ENCODE data around the gene FAM50B. TPM values are rescaled to one million over a fixed set of nuclear protein-coding genes. Genes with fewer than 3 reads are reported as not detected.
A peak's percentile ranks its signal among the peaks of the same experiment; 100 is the strongest.

FAM50B gene
- total RNA-seq, 1 experiment from 2014 or later, result 1.0 TPM

DNA sequence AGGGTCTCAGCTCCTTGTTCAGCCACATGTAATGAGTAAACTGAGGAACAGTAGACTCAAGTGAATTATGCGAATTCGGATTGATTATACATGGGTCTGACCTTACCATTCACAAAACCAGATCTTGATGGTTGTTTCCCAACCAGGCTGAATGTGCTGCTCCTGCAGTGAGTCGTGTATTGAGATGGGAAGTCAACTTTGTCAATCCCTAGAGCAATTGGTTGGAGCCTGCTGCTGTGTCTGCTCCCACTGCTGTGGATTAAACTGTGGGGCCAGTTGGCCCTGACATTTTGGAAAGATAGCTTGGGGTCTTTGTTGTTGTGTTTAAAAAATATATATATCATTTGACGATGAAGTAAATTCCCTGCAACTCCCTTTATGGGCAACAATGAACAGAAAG lies 23.9 kb downstream of the FAM50B start:
- DNase-seq (ENCODE audit: low read depth), result no peak

DNA sequence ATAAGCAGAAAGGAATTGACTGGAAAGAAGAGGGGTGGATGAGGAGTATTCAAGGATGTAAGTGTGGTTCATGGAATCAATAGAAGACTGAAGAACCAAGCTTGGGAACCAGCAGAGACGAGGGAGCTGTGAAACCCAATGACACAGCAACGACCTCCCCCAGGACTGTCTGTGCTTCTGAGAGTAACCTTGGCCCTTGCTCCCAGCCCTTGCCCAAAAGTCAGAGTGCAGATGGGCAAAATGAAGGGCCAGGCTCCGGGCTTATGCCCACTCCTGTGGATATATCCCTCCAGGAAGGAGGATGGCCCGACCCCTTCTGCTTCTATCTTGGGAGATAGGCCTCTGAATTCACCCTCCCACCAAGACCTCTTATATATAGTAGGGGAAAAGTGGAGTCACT lies 24.9 kb downstream of the FAM50B start:
- no peak for DNase-seq (ENCODE audit: low read depth)

DNA sequence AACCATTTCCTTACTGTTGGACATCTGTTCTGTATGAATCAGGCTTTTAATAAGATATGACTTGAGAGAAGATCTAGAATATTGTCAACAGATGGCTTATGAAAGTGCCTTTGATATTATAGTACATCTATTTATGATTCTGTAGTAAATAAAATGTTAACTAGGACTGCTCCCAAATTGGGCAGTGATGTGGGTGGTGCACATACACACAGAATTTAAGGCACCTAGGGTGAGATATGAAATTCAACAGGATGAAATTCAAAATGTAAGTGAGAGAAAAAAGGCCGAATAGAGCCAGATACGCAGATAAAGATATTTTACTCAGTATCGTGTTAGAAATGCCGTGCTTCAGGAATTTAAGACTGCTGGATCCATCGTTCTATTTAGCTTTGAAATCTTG lies 26.3 kb downstream of the FAM50B start:
- no peak for DNase-seq (ENCODE audit: low read depth)

DNA sequence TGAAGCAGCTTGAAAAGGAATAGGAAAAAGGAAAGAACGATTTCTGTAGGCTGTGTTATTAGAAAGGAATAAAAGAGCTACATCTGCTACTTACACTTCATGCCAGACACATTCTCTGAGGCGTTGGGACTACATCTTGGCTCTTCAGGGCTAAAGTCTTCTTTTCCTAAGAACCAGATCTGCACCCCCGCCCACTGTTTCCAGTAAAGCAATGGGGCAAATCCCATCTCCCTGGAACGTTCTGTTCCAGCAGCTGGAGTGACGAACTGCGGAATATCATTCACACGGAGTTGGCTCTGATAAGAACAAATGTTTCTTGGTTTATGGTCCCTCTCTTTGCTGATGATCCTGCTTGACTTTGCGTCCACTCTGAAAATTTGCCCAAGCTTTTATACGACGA lies 26.9 kb downstream of the FAM50B start:
- DNase-seq (ENCODE audit: low read depth), result no peak

DNA sequence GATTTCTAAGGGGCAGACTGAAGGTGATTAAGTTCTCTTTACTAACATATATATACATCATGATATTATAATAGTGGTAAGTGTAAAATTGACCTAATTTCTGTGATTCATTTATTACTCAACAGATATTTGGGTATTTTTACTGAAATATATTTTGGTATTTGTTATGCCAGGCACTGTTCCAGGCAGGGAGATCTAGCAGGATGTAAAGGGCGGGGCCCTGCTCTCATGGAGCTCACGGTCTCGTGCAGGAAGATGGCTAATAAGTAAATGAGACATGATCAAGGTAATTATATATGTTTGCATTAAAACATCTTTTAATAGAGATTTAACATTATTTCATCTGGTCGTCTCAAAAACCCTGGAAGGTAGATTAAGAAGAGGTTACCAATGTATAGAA lies 27.7 kb downstream of the FAM50B start:
- DNase-seq (ENCODE audit: low read depth), result no peak

DNA sequence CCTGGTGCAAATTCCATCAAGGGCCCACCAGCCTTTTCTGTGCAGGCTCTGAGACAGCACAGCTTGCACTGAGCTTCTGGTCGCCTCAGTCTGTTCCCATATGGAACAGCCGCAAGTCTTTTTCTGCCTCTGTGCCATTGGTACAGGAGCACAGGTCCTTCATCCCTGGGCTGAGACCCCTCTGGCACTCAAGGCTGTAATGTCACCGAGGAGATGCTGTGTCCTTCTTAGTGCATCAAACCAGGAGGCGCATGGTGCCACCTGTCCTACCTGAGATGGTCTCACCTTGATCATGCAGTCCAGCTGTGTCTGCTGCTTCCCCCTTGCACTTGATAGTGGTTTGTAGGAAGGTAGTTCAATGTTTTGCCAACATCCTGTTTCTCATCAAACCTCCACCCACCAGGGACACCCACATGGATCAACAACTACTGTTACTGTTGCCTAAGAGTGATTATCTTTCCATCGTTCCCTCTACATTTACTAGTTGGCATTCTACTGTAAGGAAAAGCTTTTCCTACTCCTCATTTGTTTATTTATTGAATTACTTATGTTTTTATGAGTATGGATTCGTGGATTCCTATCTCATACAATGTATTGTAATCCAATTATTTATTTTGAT lies 29.0 kb downstream of the FAM50B start:
- no peak for DNase-seq (ENCODE audit: low read depth)

DNA sequence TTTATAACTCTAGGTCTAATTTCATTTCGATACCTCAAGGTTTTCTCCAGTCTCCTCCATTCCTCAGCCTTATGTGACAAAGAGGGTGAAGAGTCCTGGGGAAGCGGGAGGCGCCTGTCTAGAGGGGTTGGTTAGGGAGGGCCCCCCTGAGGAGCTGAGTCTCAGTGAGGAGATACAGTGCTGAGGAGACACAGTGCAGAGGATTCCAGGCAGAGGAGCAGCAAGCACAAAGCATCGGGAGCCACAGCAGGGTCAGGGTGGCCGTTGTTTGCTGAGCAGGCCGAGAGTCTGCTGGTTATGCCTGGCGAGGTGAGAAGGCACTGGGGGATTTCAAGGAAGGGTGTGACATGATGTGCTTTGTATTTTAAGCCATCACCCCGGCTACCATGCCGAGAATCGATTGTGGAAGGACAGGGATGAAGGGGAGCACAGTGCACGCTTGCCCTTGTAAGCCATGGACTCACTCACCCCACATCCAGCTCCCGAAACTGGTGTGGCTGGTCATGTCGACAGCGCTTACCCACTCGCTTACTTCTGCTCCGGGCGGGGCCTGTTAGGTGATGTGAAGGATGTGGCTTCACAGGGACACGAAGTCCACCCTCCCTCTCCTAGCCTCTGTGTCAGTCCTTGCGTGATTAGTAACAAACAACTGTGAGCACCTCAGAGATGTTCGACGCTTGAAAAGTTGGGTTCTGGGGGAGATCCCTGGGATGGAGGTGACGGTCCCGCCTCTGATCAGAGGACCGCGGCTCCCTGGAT lies 30.2 kb downstream of the FAM50B start:
- no peak for DNase-seq (ENCODE audit: low read depth)

DNA sequence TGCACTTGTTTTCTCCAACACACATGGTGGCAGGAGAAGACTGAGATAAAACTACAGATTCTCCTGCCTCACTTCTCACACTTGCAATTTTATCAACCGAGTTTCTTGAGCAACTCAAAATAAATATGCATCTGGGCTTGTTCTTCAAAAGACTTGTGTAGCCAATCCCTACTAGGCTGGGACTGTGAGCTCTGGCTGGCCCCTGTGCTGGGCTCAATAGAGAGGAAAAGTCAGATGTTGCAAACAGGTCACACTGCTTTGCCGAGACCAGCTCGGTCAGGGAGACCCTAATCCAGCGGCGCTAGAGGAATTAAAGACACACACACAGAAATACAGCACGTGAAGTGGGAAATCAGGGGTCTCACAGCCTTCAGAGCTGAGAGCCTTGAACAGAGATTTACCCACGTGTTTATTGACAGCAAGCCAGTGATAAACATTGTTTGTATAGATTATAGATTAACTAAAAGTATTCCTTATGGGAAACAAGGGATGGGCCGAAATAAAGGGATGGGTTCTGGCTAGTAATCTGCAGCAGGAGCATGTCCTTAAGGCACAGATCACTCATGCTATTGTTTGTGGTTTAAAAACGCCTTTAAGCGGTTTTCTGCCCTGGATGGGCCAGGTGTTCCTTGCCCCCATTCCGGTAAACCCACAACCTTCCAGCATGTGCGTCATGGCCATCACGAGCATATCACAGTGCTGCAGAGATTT lies 32.7 kb downstream of the FAM50B start:
- DNase-seq (ENCODE audit: low read depth), result no peak

DNA sequence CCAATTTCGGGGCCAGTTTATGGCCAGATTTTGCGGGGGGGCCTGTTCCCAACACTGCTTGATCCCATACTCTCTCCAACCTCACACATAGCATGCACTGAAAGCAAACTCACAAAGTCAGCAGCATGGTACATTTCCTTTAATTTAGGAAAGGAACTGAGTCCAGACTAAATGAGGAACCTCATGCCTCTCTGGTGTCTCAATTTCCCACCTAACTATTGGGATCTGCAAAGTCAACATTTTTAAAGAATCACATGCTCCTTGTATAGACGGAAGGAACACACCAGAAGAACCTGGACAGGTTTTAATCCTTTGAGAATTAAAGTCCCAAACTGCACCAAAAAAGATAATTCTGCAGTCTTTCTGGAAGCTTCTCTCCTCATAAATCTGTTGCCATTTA lies 33.3 kb downstream of the FAM50B start:
- DNase-seq (ENCODE audit: low read depth), result no peak

DNA sequence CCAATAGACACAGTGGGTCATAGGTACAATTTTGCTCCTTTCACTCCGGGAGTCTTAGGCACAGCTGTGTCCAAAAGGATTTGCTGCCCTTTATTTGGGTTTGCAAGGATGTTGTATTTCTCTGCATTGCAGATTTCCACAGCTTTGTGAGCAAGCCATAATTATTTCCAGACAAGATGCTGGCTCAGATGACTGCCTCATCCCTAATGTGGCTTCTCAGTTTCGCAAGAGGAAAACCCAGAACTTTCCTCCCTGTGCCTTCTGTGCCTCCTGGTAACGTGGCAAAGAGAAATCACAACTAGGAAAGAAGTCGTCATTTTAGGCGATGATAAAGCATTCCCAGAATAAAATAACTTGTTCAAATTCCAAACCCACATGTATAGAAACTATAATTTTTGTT lies 33.7 kb downstream of the FAM50B start:
- peak; percentile 11 for DNase-seq (ENCODE audit: low read depth)

DNA sequence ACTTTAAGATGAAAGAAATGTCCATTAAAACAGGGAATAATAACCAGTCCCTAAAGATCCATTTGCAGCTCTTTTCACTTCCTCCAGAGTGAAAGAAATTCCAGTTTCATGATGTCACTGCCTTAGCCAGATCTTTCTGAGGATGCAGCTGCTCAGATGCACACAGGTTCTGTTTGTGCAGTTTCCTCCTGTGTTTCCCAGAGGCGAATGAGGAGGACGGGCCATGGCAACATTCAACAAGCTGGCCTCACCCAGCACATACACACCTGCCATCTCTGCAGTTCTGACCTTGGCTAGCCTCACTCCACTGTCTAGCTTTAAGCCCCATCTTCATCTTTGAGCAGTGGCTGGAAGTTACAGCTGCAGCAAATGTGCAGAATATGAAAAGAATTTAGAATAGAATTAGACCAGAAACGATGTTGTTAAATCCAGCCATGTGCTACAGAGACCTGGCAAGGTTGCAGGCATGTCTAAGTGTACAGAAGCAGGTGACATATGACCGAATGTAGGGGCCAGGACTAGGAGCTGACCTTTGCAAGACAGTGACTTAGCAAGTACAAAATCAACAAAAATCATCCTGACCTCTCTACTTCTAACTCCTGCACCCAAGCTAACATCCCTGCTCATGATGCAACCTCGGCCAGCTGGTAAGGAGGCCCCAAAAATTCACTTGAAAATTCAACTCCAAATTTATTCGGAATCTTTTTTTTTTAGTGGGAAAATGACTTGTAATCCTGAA lies 35.0 kb downstream of the FAM50B start:
- DNase-seq (ENCODE audit: low read depth), result peak; percentile 75

DNA sequence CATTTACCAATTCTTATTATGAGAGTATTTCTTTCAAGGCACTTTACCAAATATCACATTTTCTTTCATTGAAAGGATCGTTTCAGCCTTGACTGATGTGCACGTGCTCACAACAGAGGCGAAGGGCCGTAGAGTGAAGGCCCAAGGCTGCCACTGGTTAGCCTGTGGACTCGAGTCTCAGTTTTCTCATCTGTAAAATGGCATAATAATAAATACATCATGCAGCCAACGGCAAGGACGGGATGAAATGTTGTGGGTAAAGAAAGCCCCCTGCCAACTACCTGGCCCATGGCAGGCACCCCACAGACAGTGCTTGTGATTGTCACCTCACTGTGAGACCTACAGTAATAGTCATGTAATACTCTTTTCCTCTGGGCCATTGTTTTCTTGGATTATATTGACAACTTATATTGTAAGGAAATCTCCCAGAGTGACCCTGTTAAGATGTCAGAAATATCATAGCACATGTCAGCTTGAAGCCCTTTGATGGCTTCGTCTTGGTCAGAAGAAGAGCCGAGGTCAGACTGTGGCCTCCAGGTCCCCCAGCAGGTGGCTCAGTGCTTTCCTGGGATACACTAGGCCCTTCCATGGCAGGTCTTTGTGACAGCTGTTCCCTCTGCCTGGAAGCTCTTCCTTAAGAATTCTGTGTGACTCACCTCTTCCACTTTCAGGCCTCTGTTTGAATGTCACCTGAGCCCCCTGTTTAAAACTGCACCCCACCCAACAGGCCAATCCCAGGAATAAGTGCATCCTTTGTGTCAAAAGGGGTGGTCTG lies 36.3 kb downstream of the FAM50B start:
- DNase-seq (ENCODE audit: low read depth), result peak; percentile 66

DNA sequence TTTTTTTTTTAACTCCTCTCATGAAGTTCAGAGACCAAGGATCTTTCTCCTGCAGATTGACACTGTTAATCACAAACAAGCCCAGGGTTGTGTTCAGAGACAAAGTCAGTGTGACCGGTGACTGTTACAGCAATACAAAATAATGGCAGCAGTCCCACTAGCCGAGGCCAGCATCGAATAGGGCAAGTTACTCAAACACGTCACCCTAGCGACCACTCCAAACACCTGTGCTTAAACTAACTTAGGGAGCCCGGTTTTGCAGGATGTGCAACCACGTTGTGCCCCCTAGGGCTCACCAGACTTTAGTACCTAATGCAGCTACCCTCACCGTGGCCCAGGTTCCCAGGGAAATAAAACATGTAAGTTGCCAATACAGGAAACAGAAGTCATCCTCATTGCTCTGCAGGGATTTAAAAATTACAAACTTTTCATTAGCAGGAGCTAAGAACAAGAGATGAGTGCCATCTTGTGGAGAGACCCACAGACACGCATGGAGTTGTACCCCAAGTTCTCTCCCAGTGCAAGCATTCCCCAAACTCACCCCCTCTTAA lies 38.1 kb downstream of the FAM50B start:
- DNase-seq (ENCODE audit: low read depth), result peak; percentile 48

DNA sequence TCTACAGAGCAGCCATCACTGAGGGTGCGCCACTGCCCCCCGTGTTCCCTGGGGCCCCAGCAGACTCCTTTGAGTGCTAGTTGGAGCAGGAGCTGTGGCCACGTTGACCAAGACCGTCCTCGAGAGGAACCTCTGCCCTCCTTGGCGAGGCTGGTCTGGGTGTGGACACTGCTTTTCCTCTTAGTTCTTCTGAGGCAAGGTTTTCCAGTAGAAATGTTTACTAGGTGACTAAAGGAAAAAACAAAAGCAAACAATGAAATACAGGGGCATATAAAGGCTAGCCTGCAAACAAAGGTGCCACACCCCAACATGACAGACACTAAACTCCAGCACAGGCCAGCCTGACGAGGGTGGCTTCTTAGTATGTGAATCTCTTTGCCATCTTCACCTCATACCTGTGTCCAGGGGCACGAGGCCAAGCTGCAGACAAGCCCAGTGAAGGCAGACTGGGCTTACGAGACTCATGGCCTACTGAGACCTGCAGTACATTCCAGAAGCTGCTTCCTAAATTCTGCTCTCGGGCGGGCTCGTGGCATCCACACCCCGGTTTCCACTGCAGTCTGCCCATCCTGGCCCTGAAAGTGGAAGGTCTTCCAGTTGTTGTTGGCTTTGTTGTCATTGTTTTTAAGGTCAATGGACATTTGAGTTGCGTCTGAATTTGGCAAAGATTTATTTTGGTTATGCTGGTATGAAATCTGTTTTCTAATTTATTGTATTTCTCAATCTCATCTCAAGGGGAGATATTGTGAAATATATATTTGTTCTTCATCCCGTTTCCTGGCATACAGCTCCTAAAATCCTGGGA lies 39.2 kb downstream of the FAM50B start:
- no peak for DNase-seq (ENCODE audit: low read depth)

DNA sequence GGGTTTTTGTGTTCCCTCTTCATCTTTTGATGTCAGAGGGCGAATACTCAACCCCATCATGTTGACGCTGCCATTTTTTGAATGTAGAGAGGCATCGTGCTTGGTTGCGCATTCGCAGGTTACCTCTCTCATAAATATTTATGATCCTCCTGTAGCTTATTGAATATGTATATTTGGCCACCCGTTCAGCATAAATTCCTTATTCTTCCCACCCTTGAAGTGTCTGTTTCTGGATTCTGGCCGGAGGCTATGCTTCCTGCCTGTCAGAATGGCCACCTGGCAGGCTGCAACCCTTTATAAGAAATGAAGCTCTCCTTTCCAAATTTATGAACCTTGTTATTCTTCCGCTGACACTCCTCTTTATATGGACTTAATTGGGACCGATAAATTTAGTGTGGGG lies 40.9 kb downstream of the FAM50B start:
- no peak for DNase-seq (ENCODE audit: low read depth)

DNA sequence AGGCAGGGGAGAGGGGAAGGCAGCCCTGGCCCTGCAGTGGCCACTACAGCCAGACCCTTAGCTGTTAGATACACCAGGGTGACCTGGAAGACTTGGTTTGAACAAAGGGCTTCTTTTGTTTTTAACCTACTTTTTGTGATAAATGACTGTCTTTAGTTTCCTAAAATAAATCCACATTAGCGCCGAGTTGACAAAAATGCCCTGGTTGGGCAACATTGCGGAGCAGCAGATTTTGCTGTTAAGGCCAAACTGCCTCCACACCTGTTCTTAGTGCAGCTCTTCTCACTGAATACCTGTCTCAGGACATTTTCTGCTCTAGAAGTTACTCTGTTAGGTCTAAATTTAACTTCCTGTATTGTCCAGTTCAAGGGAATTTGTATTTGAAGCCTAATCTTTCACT lies 42.7 kb downstream of the FAM50B start:
- DNase-seq (ENCODE audit: low read depth), result no peak

DNA sequence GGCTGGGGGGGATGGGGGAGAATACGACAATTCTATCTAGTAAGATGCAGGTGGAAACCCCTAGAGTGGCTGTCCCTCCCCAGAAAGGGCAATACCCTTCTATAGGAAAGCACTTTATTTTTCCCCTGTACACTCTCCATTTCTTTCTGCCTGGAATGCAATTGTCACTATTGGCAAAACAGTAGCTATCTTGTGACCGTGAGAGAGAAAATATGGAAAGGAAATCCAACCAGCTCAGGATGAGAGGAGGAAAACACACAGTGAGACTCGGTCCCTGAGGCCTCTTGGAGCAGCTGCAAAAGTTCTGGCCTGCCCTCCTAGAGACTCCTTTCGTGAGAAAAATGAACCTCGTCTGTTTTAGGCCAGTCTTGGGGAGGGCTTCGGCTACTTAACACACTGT lies 43.4 kb downstream of the FAM50B start:
- DNase-seq (ENCODE audit: low read depth), result no peak

DNA sequence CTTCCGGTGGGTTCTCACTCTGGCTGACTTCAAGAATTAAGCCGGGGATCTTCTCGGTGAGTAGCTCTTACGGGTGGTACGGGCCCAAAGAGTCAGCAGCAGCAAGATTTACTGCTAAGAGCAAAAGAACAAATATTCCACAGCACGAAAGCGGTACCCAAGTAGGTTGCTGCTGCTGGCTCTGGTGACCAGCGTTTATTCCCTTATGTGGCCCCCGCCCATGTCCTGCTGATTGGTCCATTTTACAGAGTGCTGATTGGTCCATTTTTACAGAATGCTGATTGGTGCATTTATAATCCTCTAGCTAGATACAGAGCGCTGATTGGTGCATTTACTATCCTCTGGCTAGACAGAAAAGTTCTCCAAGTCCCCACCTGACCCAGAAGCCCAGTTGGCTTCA lies 44.3 kb downstream of the FAM50B start:
- DNase-seq (ENCODE audit: low read depth), result no peak

DNA sequence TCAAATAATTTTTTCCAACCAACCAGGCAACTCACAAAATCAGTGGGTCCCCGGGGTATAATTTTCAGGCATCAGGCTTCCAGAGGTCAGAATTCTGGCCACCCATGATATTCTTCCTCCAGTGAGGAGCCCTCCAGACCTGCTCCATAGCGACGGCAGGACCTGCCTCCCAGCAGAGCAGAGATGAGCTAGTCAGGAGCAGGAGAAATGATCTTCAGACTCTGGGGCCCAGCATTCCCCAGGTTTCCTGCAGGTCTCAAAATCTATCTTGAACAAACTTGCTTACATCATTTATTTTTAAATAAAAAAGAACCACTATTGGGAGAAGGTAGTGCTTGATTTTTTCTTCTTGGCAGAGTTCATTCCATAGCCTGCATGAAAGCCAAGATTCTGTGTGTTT lies 44.7 kb downstream of the FAM50B start:
- no peak for DNase-seq (ENCODE audit: low read depth)

DNA sequence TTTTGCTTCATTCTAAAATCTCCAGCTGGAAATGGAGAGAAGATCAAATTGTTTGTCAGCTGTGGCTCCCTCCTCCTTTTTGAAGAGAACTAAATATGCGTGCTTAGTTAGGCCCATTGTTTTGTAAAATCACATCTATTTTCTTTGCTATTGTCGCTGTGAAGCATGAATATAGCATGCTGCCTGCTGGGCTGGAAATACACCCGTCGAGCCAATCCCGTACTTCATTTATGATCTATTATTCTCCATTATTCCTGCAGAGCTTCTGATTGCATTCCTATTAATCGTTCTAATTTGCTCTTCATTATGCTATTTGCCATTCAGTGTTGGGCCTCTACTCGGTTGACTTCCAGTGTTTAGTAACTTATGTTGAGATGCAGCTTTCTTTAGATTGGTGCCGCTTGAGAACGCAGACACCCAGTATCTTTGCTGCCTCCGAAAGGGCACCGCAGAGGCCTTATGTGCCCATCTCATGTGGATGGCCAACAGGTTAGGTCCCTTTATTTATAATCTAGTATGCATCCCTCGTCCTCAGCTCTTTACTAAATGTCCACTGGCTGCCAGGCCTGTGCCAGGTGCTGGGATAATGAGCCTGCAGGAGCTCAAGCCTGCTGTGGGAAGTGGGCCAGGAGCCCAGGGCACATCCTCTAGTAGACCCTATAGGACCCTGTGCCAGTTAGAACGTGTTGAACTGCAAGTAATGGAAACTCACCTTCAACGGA lies 45.6 kb downstream of the FAM50B start:
- no peak for DNase-seq (ENCODE audit: low read depth)
